ENCODE measurements around the gene WHRN.

- TF ChIP-seq POLR2AphosphoS5 (IDR thresholded peaks at IDR 0.05; ENCODE audit: low read depth) (no peak), CTCF (IDR thresholded peaks at IDR 0.05; ENCODE audit: insufficient read depth, low read length) (no peak)
These were observed 17.6 kb upstream of the WHRN start for GRCh38 chr9:114522847-114523246.
